ENCODE results near the gene FCRLA.

GRCh38 chr1:161678500-161678899 is 28.5 kb upstream of the FCRLA start:
- TF ChIP-seq FOSL2 (IDR thresholded peaks at IDR 0.05; ENCODE audit: borderline replicate concordance, low read depth) (no peak), TEAD4 (IDR thresholded peaks at IDR 0.05; ENCODE audit: borderline replicate concordance, insufficient read depth) (no peak), ELF1 (IDR thresholded peaks at IDR 0.05) (no peak), NFIC (IDR thresholded peaks at IDR 0.05; ENCODE audit: borderline replicate concordance) (no peak), YY1 (IDR thresholded peaks at IDR 0.05; ENCODE audit: low read depth) (no peak), MAX (IDR thresholded peaks at IDR 0.05; ENCODE audit: low read depth) (no peak)

All from SK-N-SH (cell line).